GM10847 (cell line): ENCODE measurements around the gene CEMIP2.

Experiments used
- POLR2A ChIP-seq: IDR thresholded peaks from 2 replicates; pipeline ENCODE4 v1.6.1; 2011; ENCODE audit not compliant: insufficient read length; ENCODE audit errors: extremely low read depth

The CEMIP2 gene

DNA sequence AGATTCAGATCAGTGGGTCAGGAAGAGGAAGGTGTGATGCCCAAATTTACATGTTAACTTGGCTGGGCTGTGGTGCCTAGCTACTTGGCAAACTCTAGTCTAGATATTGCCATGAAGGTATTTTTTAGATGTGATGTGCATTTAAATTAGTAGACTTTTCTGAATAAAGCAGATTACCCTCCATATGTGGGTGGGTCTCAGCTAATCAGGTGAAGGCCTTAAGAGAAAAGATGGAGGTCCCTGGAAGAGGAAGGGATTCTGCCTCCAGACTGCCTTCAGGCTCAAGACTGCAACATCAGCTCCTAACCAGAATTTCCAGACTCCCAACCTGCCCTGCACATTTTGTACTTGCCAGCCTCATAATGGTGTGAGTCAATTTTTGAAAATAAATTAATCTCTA, 115.8 kb downstream of the CEMIP2 start:
- TF ChIP-seq POLR2A: no peak

GRCh38 chr9:71648453-71648852, 119.9 kb downstream of the CEMIP2 start:
- TF ChIP-seq POLR2A: no peak

DNA sequence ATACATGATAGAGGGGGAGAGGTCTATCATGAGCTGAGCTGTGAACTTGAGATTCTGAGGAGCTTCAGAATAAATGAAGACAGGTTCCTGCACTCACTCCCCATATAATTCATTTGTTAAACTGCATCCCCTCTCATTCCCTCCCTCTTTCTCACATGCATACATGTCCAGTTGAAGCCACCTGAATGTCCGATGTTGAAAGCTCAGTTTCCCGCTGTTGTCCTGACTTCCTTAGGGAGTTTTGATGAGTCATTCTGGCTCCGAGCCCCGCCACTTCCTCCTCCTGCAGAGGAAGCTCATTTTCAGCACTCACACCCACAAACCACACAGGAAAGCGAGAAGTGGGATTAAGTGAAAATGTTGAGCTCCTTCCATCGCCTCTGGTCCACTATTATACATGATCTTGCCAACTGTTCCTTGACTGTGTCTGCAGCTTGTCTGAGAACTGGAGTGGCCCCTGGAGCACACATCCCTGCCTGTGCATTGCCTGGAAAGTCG, 121.2 kb downstream of the CEMIP2 start:
- no peak for TF ChIP-seq POLR2A

- TF ChIP-seq POLR2A: no peak
Measured at GRCh38 chr9:71646131-71646530, 122.2 kb downstream of the CEMIP2 start.

DNA sequence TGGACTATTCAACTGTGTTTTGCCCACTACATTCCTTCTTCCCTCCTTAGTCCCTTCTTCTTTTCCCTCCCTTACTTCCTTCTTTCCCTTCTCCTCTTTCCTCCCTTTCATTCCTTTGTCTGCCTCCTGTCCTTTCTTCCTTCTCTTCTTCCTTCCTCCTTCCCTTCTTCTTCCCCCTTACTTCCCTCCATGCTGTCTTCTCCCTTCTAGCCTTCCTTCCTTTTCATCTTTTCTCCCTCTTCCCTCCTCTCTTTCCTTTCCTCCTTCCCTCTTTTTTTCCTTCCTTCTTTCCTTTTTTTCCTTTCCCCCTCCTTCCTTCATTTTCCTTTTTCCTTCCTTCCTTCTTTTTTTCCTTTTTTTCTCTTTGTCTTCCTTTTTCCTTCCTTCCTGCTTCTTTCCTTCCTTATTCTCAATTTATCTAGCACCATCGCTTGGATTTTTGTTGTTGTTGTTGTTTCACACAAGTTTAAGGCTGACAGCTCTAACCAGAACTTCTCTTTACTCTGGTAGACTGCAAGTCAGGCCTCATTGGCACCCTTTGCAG, 123.4 kb downstream of the CEMIP2 start:
- no peak for TF ChIP-seq POLR2A

- TF ChIP-seq POLR2A: no peak
Measured at GRCh38 chr9:71643330-71643729, 125.0 kb downstream of the CEMIP2 start.

GRCh38 chr9:71642056-71642455, 126.3 kb downstream of the CEMIP2 start:
- TF ChIP-seq POLR2A: no peak

GRCh38 chr9:71638627-71639026, 129.7 kb downstream of the CEMIP2 start:
- TF ChIP-seq POLR2A: no peak

DNA sequence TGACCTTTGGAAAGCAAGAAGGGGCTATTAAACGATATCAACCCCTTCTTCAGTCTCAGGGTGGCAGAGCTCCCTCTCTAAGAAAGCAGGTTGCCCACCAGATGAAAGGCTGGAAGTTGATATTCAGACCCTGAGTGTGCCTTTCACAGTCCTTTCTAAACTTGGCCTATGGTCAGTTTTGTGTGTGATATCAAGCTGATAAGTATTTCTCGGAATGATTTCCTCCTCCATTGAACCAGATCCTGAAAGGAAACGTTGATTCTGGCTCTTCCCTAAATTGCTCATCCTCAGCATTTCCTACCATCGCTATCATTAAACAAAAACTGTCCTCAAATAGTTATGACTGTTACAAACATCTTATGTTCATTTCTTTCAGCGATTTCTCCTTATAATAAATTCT, 130.4 kb downstream of the CEMIP2 start:
- no peak for TF ChIP-seq POLR2A

DNA sequence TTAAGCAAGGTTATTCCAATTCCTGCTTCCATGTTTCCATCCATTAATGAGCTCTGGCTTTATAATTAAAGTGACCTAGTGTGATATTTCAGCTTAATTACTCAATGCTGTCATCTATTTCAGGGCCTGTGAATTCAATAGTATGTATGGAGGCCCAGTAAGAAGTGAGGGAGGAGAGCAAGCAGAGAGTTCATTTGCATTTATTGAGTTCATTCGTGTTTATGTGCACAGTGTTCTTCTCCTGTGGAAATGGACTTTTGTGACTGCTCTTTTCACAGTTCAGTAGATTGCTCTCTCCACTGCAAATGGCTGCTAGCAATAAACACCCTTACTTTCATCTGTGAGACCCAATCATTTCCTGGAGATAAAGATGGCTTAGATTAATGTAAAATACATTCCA, 130.9 kb downstream of the CEMIP2 start:
- no peak for TF ChIP-seq POLR2A

DNA sequence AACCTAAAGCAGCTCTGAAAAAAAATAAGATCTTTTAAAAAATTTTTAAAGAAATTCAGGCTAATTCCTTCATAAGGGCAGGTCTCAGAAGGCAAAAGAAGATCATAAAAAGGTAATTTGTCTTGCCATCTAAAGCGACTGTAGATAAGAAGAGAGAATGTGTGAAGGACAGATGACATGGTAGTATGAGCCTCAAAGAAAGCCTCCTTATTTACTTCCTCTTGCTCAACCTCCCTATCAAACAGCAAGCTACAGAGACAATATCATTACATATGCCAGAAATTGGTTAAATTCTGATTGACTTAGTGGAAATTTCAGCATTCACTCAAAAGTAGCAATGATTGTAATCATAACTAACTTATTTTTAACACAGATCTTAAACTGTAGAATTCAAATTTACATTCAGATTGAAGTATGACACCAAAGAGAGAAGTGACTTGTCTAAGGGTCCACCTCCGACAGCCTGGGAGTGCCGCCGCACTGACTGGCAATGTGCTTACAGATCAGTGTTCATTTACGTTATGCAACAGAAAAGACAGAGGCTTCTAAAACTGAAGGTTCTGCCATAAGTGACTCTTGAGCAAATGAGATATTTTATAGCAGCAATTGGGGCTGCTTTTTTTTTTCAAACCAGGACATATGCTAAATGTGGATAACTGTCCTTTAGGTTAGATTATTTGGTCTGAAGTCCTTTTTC, 132.0 kb downstream of the CEMIP2 start:
- no peak for TF ChIP-seq POLR2A

DNA sequence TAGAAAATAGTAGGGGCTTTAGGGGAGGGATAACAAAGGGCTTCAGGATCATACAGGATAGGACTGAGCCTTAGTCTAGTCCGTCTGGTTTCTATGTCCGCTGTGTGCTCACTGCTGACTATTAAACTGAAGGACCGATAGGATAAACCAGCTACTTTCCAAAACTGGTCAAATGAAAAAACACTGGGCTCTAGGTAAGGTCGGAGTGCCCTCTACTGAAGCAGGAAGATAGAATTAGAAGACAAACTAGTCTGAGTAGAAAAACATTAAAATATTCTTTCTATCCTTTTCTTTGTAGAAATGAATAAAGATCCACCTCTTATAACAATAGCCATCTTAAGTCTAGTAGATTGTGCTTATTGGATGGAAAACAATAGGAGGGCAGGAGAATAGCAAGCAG, 133.6 kb downstream of the CEMIP2 start:
- no peak for TF ChIP-seq POLR2A
